GM23338 (cell line): ENCODE measurements around the gene CCDC169. TPM values are rescaled to one million over a fixed set of nuclear protein-coding genes. Genes with fewer than 3 reads are reported as not detected.

Source experiments
- ATAC-seq: fragments of 200-7000 bp; cut with Tn5 transposase; 3 replicates; pipeline ENCODE4 v1.9.1; 2020
- DNase-seq: peaks from one replicate; pipeline ENCODE4 v3.0.0-alpha.2; 2015; ENCODE audit warnings: low spot score
- H2AFZ ChIP-seq: fragments of 200-600 bp; sonication (generic); 2 replicates; pipeline ENCODE4 v1.8.0; 2016; ENCODE audit warnings: antibody characterized with exemption, mild to moderate bottlenecking, moderate library complexity
- H3F3A ChIP-seq: fragments of 200-600 bp; sonication (generic); replicated peaks from 2 replicates; pipeline ENCODE4 v1.8.0; 2017; ENCODE audit warnings: antibody characterized with exemption, mixed run types, low read depth
- H3K27ac ChIP-seq: fragments of 200-600 bp; sonication (generic); 2 replicates; pipeline ENCODE4 v1.6.1; 2016; ENCODE audit warnings: low read depth
- H3K27me3 ChIP-seq: fragments of 200-600 bp; sonication (generic); 2 replicates; pipeline ENCODE4 v1.8.0; 2016; ENCODE audit warnings: mild to moderate bottlenecking, mixed run types, moderate library complexity; ENCODE audit not compliant: insufficient read depth
- H3K36me3 ChIP-seq: fragments of 200-600 bp; sonication (generic); 2 replicates; pipeline ENCODE4 v1.8.0; 2016; ENCODE audit warnings: mild to moderate bottlenecking; ENCODE audit not compliant: insufficient read depth
- H3K4me1 ChIP-seq: fragments of 200-600 bp; sonication (generic); 2 replicates; pipeline ENCODE4 v1.8.0; 2016; ENCODE audit warnings: mild to moderate bottlenecking, moderate library complexity; ENCODE audit not compliant: insufficient read depth
- H3K4me2 ChIP-seq: fragments of 200-600 bp; sonication (generic); 2 replicates; pipeline ENCODE4 v1.7.1; 2017; ENCODE audit warnings: mixed run types
- H3K4me3 ChIP-seq: fragments of 200-600 bp; sonication (generic); 2 replicates; pipeline ENCODE4 v1.6.1; 2016; ENCODE audit warnings: mixed run types
- H3K79me2 ChIP-seq: fragments of 200-600 bp; sonication (generic); replicated peaks from 2 replicates; pipeline ENCODE4 v1.8.0; 2017; ENCODE audit warnings: mild to moderate bottlenecking; ENCODE audit not compliant: insufficient read depth
- H3K9me2 ChIP-seq: fragments of 200-600 bp; sonication (generic); 2 replicates; pipeline ENCODE4 v1.8.0; 2017; ENCODE audit not compliant: insufficient read depth
- H4K20me1 ChIP-seq: fragments of 200-600 bp; sonication (generic); replicated peaks from 2 replicates; pipeline ENCODE4 v1.8.0; 2017; ENCODE audit warnings: mild to moderate bottlenecking; ENCODE audit not compliant: insufficient read depth
- H3K27ac Mint-ChIP-seq: 2 replicates; pipeline ENCODE4 v1.8.0; 2020; ENCODE audit warnings: inconsistent platforms, mild to moderate bottlenecking, moderate library complexity, mixed read lengths
- H3K27me3 Mint-ChIP-seq: 3 replicates; pipeline ENCODE4 v1.8.0; 2022; ENCODE audit warnings: low read depth, mild to moderate bottlenecking, moderate library complexity, mixed read lengths, inconsistent platforms; ENCODE audit not compliant: insufficient read depth, poor library complexity
- H3K36me3 Mint-ChIP-seq: 3 replicates; pipeline ENCODE4 v1.8.0; 2021; ENCODE audit warnings: low read depth, mild to moderate bottlenecking, inconsistent platforms, moderate library complexity, mixed read lengths
- H3K4me1 Mint-ChIP-seq: 3 replicates; pipeline ENCODE4 v1.8.0; 2020; ENCODE audit warnings: mild to moderate bottlenecking, inconsistent platforms, mixed read lengths
- H3K4me3 Mint-ChIP-seq: 3 replicates; pipeline ENCODE4 v1.8.0; 2021; ENCODE audit warnings: moderate library complexity, mild to moderate bottlenecking, inconsistent platforms, mixed read lengths
- H3K9me3 Mint-ChIP-seq: 3 replicates; pipeline ENCODE4 v1.8.0; 2020; ENCODE audit warnings: moderate library complexity, mild to moderate bottlenecking, inconsistent platforms, mixed read lengths
- CTCF ChIP-seq, 2 experiments: fragments of 200-600 bp in 1 of 2; sonication (generic) in 1 of 2; conservative IDR thresholded peaks; 2 replicates each; pipeline versions ENCODE4 v1.5.1 to v1.6.1; 2016 to 2017; ENCODE audit warnings: antibody characterized with exemption in 2 of 2, low read depth in 2 of 2, mild to moderate bottlenecking in 2 of 2, moderate library complexity in 1 of 2
- EZH2 ChIP-seq: fragments of 200-600 bp; sonication (generic); IDR thresholded peaks from one replicate; pipeline ENCODE4 v1.8.0; 2017; ENCODE audit warnings: antibody characterized with exemption, mild to moderate bottlenecking, low read depth; ENCODE audit not compliant: unreplicated experiment
- EZH2phosphoT487 ChIP-seq: fragments of 200-600 bp; sonication (generic); IDR thresholded peaks from one replicate; pipeline ENCODE4 v1.8.1; 2018; ENCODE audit warnings: antibody characterized with exemption; ENCODE audit not compliant: unreplicated experiment
- NANOG ChIP-seq: IDR thresholded peaks from 2 replicates; pipeline ENCODE4 v1.6.1; 2016; ENCODE audit warnings: antibody characterized with exemption, borderline replicate concordance
- polyA plus RNA-seq: library from polyadenylated mRNA; unstranded; fragments of >200 nt; fragmentation: Nextera tagmentation; extraction: Ambion mirVana; gene quantifications from 2 replicates; pipeline ENCODE4 v1.2.1, GENCODE V29; 2016
- total RNA-seq: library from RNA; depleted of rRNA; stranded (reverse); fragments of >200 nt; shearing (Covaris generic); gene quantifications from 2 replicates; pipeline ENCODE4 v1.2.3, GENCODE V29; 2014
- TF ChIP-seq, protein P1 (sequence below): fragments of 250-450 bp; sonication (Bioruptor Pico); IDR thresholded peaks from 2 replicates; pipeline ENCODE4 v1.5.0; 2020; ENCODE audit warnings: mild to moderate bottlenecking, moderate library complexity
- TF ChIP-seq, protein P2 (sequence below): IDR thresholded peaks from one replicate; pipeline ENCODE4 v1.6.1; 2018; ENCODE audit warnings: antibody characterized with exemption; ENCODE audit not compliant: unreplicated experiment

CCDC169 gene
- total and polyA plus RNA-seq, 2 experiments from 2014 or later, result 48.5 to 61.2 TPM

DNA sequence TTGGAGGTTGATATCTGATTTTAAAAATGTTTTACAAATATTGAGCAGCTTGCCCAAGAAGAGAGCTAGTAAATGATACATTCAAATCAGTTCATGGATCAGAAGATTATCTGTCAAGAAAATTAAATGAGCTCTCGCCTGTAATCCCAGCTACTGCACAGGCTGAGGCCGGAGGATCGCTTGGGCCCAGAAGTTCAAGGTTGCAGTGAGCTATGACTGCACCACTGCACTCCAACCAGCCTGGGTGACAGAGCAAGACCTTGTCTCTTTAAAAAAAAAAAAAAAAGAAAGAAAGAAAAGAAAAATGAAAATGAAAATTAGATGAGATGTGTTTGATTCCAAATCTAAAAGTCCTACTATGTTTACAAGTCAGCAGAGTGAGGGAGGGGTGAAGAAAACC is 46.2 kb upstream of the CCDC169 start (continued):
- TF ChIP-seq, protein P1, sequence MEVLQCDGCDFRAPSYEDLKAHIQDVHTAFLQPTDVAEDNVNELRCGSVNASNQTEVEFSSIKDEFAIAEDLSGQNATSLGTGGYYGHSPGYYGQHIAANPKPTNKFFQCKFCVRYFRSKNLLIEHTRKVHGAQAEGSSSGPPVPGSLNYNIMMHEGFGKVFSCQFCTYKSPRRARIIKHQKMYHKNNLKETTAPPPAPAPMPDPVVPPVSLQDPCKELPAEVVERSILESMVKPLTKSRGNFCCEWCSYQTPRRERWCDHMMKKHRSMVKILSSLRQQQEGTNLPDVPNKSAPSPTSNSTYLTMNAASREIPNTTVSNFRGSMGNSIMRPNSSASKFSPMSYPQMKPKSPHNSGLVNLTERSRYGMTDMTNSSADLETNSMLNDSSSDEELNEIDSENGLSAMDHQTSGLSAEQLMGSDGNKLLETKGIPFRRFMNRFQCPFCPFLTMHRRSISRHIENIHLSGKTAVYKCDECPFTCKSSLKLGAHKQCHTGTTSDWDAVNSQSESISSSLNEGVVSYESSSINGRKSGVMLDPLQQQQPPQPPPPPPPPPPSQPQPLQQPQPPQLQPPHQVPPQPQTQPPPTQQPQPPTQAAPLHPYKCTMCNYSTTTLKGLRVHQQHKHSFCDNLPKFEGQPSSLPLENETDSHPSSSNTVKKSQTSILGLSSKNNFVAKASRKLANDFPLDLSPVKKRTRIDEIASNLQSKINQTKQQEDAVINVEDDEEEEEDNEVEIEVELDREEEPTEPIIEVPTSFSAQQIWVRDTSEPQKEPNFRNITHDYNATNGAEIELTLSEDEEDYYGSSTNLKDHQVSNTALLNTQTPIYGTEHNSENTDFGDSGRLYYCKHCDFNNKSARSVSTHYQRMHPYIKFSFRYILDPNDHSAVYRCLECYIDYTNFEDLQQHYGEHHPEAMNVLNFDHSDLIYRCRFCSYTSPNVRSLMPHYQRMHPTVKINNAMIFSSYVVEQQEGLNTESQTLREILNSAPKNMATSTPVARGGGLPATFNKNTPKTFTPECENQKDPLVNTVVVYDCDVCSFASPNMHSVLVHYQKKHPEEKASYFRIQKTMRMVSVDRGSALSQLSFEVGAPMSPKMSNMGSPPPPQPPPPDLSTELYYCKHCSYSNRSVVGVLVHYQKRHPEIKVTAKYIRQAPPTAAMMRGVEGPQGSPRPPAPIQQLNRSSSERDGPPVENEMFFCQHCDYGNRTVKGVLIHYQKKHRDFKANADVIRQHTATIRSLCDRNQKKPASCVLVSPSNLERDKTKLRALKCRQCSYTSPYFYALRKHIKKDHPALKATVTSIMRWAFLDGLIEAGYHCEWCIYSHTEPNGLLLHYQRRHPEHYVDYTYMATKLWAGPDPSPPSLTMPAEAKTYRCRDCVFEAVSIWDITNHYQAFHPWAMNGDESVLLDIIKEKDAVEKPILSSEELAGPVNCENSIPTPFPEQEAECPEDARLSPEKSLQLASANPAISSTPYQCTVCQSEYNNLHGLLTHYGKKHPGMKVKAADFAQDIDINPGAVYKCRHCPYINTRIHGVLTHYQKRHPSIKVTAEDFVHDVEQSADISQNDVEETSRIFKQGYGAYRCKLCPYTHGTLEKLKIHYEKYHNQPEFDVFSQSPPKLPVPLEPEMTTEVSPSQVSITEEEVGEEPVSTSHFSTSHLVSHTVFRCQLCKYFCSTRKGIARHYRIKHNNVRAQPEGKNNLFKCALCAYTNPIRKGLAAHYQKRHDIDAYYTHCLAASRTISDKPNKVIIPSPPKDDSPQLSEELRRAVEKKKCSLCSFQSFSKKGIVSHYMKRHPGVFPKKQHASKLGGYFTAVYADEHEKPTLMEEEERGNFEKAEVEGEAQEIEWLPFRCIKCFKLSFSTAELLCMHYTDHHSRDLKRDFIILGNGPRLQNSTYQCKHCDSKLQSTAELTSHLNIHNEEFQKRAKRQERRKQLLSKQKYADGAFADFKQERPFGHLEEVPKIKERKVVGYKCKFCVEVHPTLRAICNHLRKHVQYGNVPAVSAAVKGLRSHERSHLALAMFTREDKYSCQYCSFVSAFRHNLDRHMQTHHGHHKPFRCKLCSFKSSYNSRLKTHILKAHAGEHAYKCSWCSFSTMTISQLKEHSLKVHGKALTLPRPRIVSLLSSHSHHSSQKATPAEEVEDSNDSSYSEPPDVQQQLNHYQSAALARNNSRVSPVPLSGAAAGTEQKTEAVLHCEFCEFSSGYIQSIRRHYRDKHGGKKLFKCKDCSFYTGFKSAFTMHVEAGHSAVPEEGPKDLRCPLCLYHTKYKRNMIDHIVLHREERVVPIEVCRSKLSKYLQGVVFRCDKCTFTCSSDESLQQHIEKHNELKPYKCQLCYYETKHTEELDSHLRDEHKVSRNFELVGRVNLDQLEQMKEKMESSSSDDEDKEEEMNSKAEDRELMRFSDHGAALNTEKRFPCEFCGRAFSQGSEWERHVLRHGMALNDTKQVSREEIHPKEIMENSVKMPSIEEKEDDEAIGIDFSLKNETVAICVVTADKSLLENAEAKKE (CRISPR knock-in tag), result no peak

GRCh38 chr13:36342715-36343114 is 45.1 kb upstream of the CCDC169 start:
- Mint-ChIP-seq H3K4me3 (no peak overlapping the region), H3K9me3 (no peaks in the 10 kb centered on the region), H3K36me3 (no peaks in the 10 kb centered on the region), H3K27ac (no peak overlapping the region), H3K27me3 (peaks cover 19% of the 10 kb centered on the region), H3K4me1 (peaks cover 32% of the 10 kb centered on the region)
- peaks cover 76% of the 10 kb centered on the region for H3K79me2 ChIP-seq
- no peak overlapping the region for H2AFZ ChIP-seq
- H3K36me3 ChIP-seq, result no peaks in the 10 kb centered on the region
- no peaks in the 10 kb centered on the region for H3K27me3 ChIP-seq
- peak overlapping the region; percentile 81 for H3K4me2 ChIP-seq
- H3F3A ChIP-seq, result no peaks in the 10 kb centered on the region
- no peak for DNase-seq
- H3K4me3 ChIP-seq, result no peak overlapping the region
- no peak for ATAC-seq
- no peaks in the 10 kb centered on the region for H3K9me2 ChIP-seq
- peaks cover 51% of the 10 kb centered on the region for H3K4me1 ChIP-seq
- no peak overlapping the region for H3K27ac ChIP-seq
- H4K20me1 ChIP-seq, result no peaks in the 10 kb centered on the region
- TF ChIP-seq EZH2phosphoT487 (no peak), CTCF (conservative IDR thresholded peaks at IDR 0.05; ENCODE audit: low read depth in 2 of 2) (no peak), NANOG (no peak), EZH2 (no peak)
- TF ChIP-seq, protein P2, sequence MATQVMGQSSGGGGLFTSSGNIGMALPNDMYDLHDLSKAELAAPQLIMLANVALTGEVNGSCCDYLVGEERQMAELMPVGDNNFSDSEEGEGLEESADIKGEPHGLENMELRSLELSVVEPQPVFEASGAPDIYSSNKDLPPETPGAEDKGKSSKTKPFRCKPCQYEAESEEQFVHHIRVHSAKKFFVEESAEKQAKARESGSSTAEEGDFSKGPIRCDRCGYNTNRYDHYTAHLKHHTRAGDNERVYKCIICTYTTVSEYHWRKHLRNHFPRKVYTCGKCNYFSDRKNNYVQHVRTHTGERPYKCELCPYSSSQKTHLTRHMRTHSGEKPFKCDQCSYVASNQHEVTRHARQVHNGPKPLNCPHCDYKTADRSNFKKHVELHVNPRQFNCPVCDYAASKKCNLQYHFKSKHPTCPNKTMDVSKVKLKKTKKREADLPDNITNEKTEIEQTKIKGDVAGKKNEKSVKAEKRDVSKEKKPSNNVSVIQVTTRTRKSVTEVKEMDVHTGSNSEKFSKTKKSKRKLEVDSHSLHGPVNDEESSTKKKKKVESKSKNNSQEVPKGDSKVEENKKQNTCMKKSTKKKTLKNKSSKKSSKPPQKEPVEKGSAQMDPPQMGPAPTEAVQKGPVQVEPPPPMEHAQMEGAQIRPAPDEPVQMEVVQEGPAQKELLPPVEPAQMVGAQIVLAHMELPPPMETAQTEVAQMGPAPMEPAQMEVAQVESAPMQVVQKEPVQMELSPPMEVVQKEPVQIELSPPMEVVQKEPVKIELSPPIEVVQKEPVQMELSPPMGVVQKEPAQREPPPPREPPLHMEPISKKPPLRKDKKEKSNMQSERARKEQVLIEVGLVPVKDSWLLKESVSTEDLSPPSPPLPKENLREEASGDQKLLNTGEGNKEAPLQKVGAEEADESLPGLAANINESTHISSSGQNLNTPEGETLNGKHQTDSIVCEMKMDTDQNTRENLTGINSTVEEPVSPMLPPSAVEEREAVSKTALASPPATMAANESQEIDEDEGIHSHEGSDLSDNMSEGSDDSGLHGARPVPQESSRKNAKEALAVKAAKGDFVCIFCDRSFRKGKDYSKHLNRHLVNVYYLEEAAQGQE, result no peak
